Kidney epithelial cell (primary cell): ENCODE results near the gene FOXL2. TPM values are rescaled to one million over a fixed set of nuclear protein-coding genes. Genes with fewer than 3 reads are reported as not detected.

Experiments
- DNase-seq: peaks from one replicate; pipeline ENCODE4 v3.0.0-alpha.2; 2010; ENCODE audit warnings: low read depth
- H3K27me3 ChIP-seq: 2 replicates; pipeline ENCODE4 v1.6.0; 2011; ENCODE audit warnings: low read length; ENCODE audit not compliant: control insufficient read depth, insufficient read depth
- H3K36me3 ChIP-seq: 2 replicates; pipeline ENCODE4 v1.5.1; 2011; ENCODE audit warnings: low read length; ENCODE audit not compliant: control insufficient read depth, insufficient read depth
- H3K4me3 ChIP-seq: 2 replicates; pipeline ENCODE4 v1.5.1; 2011; ENCODE audit warnings: low read depth, mild to moderate bottlenecking, control low read depth, low read length
- CTCF ChIP-seq: IDR thresholded peaks from 2 replicates; pipeline ENCODE4 v1.5.1; 2011; ENCODE audit warnings: mild to moderate bottlenecking, moderate library complexity, low read length, control low read depth, inconsistent platforms; ENCODE audit not compliant: insufficient read depth, poor library complexity, severe bottlenecking
- total RNA-seq: library from RNA; depleted of rRNA; stranded (reverse); fragments of >200 nt; gene quantifications from 2 replicates; pipeline ENCODE4 v1.2.3, GENCODE V29; 2015

Gene FOXL2
- total RNA-seq: 0.54 and 0.68 TPM in 2 replicates

GRCh38 chr3:138946663-138947494 is at the start of gene FOXL2, which contains the start of gene FOXL2NB:
FOXL2 (minus strand) TSS chr3:138947137; CDS start chr3:138946722, 415 bp downstream.
FOXL2NB (plus strand) TSS chr3:138947217; CDS start chr3:138947365, 148 bp downstream.
- Histone ChIP-seq H3K36me3 (no peaks in the 10 kb centered on the region), H3K27me3 (peaks cover 87% of the 10 kb centered on the region), H3K4me3 (peak within 1 kb of the TSS; percentile 42)
- no peak for TF ChIP-seq CTCF
- no peak for DNase-seq

- Histone ChIP-seq H3K27me3 (no peaks in the 10 kb centered on the region), H3K36me3 (no peaks in the 10 kb centered on the region), H3K4me3 (no peak overlapping the region)
- TF ChIP-seq CTCF: no peak
- no peak for DNase-seq
Measured at GRCh38 chr3:138995706-138996105, 48.8 kb upstream of the FOXL2 start.

- no peak for TF ChIP-seq CTCF
- DNase-seq: no peak
- H3K36me3 ChIP-seq: no peaks in the 10 kb centered on the region
- peaks cover 3% of the 10 kb centered on the region for H3K27me3 ChIP-seq
- no peak overlapping the region for H3K4me3 ChIP-seq
Measured at GRCh38 chr3:138987181-138987580, 40.2 kb upstream of the FOXL2 start.

DNA sequence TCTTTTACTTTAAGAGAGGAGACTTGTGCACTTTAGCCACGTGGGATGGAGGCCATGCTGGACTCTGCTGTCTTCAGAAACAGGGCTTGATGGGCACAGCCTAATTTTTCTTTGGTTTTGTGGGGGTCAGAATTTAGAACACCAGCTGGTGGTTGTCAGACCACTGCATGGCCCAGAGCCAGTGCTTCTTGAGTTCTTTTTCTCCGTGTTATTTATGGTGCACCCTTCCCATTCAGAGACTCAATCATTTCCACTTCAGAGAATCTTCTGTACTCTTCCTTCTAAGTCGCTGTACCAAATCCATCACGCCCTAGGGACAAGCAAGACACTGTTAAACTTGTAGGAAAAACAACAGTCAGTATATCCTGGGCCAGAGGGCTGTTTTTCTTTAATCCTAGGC is 39.0 kb upstream of the FOXL2 start:
- no peak for DNase-seq
- H3K4me3 ChIP-seq: no peak overlapping the region

DNA sequence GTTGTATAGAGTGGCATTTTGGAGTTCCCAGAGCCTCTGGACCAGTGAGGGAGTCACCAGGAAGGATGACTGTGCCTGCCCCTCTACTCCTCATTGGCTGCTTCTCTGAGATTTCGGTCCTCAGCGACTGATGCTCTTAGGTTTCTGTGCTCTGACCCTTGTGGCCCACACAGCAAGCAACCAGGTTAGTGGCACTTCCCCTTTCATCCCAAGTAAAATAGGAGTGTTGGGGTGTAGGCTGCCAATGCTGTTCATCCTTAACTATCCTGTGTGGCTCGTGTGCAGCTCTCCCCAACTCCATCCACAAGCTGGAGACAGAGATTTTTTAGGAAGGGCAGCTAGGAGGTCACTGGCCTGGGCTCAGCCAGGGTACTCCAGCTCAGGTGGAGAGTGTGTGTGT is 37.9 kb upstream of the FOXL2 start:
- Histone ChIP-seq H3K27me3 (peaks cover 3% of the 10 kb centered on the region), H3K4me3 (no peak overlapping the region), H3K36me3 (no peaks in the 10 kb centered on the region)
- no peak for TF ChIP-seq CTCF
- no peak for DNase-seq

More for the DNA sequence above, 39.0 kb upstream of the FOXL2 start:
- peaks cover 3% of the 10 kb centered on the region for H3K27me3 ChIP-seq
- no peaks in the 10 kb centered on the region for H3K36me3 ChIP-seq
- no peak for TF ChIP-seq CTCF
